ENCODE data around the gene LCE1C. TPM values are rescaled to one million over a fixed set of nuclear protein-coding genes. Genes with fewer than 3 reads are reported as not detected.

LCE1C gene
- total RNA-seq, 1 donor from 2014 or later = not detected

DNA sequence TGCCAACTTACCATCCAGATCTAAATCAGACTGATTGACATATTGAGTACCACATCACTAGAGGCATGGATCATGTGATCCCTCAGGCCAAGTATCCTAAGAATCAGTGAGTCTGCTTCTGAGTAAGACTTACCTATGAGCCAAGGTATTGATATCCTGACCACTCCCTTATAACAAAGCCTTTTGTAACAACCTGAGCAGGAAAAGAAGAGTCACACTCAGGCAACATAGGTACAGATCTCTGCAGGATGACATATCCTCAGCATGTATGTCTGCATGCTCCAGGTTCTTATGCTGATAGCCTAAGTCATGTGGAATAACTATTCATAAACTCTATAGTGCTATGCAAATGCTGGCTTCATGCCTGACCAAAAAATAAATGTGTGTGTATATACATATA is 18.5 kb upstream of the LCE1C start:
- peaks cover 52% of the 10 kb centered on the region for H3K9me3 Mint-ChIP-seq (ENCODE audit: low read depth)
- no peaks in the 10 kb centered on the region for H3K4me1 Mint-ChIP-seq (ENCODE audit: low read depth)
- H3K36me3 Mint-ChIP-seq (ENCODE audit: insufficient read depth) = no peaks in the 10 kb centered on the region
- H3K4me3 Mint-ChIP-seq (ENCODE audit: low read depth) = no peak overlapping the region
- DNase-seq (ENCODE audit: low spot score, unreplicated experiment) = no peak
- H3K27ac Mint-ChIP-seq = no peak overlapping the region
- H3K27me3 Mint-ChIP-seq = no peaks in the 10 kb centered on the region
- TF ChIP-seq, protein P1, sequence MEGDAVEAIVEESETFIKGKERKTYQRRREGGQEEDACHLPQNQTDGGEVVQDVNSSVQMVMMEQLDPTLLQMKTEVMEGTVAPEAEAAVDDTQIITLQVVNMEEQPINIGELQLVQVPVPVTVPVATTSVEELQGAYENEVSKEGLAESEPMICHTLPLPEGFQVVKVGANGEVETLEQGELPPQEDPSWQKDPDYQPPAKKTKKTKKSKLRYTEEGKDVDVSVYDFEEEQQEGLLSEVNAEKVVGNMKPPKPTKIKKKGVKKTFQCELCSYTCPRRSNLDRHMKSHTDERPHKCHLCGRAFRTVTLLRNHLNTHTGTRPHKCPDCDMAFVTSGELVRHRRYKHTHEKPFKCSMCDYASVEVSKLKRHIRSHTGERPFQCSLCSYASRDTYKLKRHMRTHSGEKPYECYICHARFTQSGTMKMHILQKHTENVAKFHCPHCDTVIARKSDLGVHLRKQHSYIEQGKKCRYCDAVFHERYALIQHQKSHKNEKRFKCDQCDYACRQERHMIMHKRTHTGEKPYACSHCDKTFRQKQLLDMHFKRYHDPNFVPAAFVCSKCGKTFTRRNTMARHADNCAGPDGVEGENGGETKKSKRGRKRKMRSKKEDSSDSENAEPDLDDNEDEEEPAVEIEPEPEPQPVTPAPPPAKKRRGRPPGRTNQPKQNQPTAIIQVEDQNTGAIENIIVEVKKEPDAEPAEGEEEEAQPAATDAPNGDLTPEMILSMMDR (IDR thresholded peaks at IDR 0.05; ENCODE audit: unreplicated experiment) = no peak

DNA sequence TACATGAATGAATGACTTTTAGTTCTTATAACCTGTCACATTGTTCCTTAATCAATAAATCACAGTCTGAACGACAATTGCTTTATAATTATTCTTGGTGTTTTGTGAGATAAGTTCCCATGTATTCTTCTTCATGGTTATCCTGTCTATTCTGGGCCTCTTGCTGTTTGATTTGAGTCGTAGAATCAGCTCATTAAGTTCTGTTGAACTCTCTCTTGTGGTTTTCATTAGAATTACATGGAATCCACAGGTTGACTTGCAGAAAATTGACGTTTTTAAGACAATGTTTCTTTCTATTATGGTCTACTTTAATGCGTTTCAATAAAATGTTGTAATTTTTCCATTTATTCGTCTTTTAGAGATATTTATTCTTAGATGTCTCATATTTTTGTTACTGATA is 16.8 kb upstream of the LCE1C start:
- Mint-ChIP-seq H3K27me3 (no peaks in the 10 kb centered on the region), H3K36me3 (ENCODE audit: insufficient read depth) (no peaks in the 10 kb centered on the region), H3K4me1 (ENCODE audit: low read depth) (no peaks in the 10 kb centered on the region)

DNA sequence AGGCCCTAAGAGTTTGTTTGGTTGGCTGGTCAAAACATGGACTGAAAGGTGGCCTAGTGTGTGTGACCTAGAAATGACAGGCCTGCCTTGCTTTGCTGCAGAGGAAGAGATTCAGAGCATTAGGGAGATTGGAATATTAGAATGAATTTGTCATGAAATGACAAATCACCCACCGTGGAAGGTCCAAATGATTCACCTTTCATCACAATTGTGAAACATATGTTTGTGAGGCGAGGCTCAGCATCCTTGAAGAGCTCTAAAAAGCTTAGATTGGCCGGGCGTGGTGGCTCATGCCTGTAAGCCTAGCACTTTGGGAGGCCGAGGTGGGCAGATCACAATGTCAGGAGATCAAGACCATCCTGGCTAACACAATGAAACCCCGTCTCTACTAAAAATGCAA is 10.9 kb upstream of the LCE1C start:
- Mint-ChIP-seq H3K4me1 (ENCODE audit: low read depth) (no peaks in the 10 kb centered on the region), H3K27ac (no peak overlapping the region), H3K27me3 (no peaks in the 10 kb centered on the region), H3K9me3 (ENCODE audit: low read depth) (peaks cover 49% of the 10 kb centered on the region), H3K4me3 (ENCODE audit: low read depth) (no peak overlapping the region), H3K36me3 (ENCODE audit: insufficient read depth) (peaks cover 1% of the 10 kb centered on the region)
- no peak for DNase-seq (ENCODE audit: low spot score, unreplicated experiment)
- TF ChIP-seq, protein P1 (IDR thresholded peaks at IDR 0.05; ENCODE audit: unreplicated experiment) = no peak

More for the DNA sequence above, 16.8 kb upstream of the LCE1C start:
- H3K9me3 Mint-ChIP-seq (ENCODE audit: low read depth) = peaks cover 48% of the 10 kb centered on the region
- no peak overlapping the region for H3K27ac Mint-ChIP-seq
- H3K4me3 Mint-ChIP-seq (ENCODE audit: low read depth) = no peak overlapping the region
- DNase-seq (ENCODE audit: low spot score, unreplicated experiment) = no peak
- TF ChIP-seq, protein P1 (IDR thresholded peaks at IDR 0.05; ENCODE audit: unreplicated experiment) = no peak

DNA sequence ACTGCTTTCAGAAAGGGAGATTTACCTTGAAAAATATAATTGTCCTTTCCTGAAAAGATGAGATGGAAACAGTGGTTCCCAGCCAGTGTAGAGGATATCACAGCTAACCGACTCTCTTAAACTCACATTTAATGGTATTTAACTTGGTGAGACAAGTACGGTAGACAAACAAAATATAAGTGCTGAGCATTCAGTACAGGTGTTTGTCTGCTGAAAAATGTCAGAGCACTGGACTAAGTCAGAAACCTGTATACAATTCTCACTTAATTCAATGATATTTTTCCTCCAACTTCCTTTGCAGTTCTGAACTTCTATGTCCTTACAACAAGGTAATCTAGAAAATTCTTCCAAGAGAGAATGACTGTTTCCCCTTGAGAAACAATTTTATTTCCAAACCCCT is 5.2 kb upstream of the LCE1C start, which contains the start of gene LCE1B:
LCE1B (plus strand) TSS at position 301 of the 400 bp plus-strand sequence. CDS start 476 bp downstream, outside the sequence.
- Mint-ChIP-seq H3K27me3 (no peaks in the 10 kb centered on the region), H3K27ac (no peak within 1 kb of the TSS), H3K9me3 (ENCODE audit: low read depth) (peaks cover 44% of the 10 kb centered on the region), H3K36me3 (ENCODE audit: insufficient read depth) (peaks cover 1% of the 10 kb centered on the region), H3K4me3 (ENCODE audit: low read depth) (no peak within 1 kb of the TSS), H3K4me1 (ENCODE audit: low read depth) (no peaks in the 10 kb centered on the region)
- no peak for DNase-seq (ENCODE audit: low spot score, unreplicated experiment)
- TF ChIP-seq, protein P1 (IDR thresholded peaks at IDR 0.05; ENCODE audit: unreplicated experiment) = no peak

DNA sequence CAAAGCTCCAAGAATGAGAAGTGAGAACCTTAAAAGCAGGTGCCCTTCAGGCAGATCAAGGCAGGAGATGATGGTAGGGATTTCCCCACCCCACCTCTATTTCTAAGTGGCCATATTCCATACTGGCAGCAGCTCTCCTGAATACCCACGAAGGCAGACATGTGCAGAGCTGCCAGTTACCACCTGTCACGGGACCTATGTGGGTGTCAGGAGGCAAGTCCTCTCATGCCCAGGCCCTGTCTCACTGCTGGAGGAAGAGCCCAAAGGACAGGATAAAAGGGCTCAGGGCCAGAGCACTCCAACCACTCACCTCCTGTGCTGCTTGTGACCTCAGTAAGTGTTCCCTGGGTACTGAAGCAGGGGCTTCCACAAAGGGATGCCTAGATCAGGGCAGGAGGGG is 4.6 kb upstream of the LCE1C start:
- H3K27ac Mint-ChIP-seq = no peak overlapping the region
- no peaks in the 10 kb centered on the region for H3K27me3 Mint-ChIP-seq
- H3K9me3 Mint-ChIP-seq (ENCODE audit: low read depth) = peaks cover 46% of the 10 kb centered on the region
- DNase-seq (ENCODE audit: low spot score, unreplicated experiment) = no peak
- no peaks in the 10 kb centered on the region for H3K4me1 Mint-ChIP-seq (ENCODE audit: low read depth)
- H3K36me3 Mint-ChIP-seq (ENCODE audit: insufficient read depth) = peaks cover 1% of the 10 kb centered on the region
- TF ChIP-seq, protein P1 (IDR thresholded peaks at IDR 0.05; ENCODE audit: unreplicated experiment) = no peak
- H3K4me3 Mint-ChIP-seq (ENCODE audit: low read depth) = no peak overlapping the region

Measured in progenitor cell of endocrine pancreas (in vitro differentiated cells).